ENCODE data around the gene ATP6V1F.

GRCh38 chr7:128821724-128822123 is 40.9 kb upstream of the ATP6V1F start:
- TF ChIP-seq ELF4 (IDR thresholded peaks at IDR 0.05) (no peak), SUZ12 (IDR thresholded peaks at IDR 0.05) (no peak), FOXA1 (IDR thresholded peaks at IDR 0.05) (no peak), HDGF (IDR thresholded peaks at IDR 0.05; ENCODE audit: borderline replicate concordance) (no peak), CTBP1 (IDR thresholded peaks at IDR 0.05; ENCODE audit: borderline replicate concordance) (no peak), ARNT (IDR thresholded peaks at IDR 0.05) (no peak), FOXM1 (IDR thresholded peaks at IDR 0.05; ENCODE audit: borderline replicate concordance) (no peak), BHLHE40 (IDR thresholded peaks at IDR 0.05; ENCODE audit: borderline replicate concordance) (no peak), FOXK2 (IDR thresholded peaks at IDR 0.05) (no peak), PKNOX1 (IDR thresholded peaks at IDR 0.05) (no peak), ZNF384 (IDR thresholded peaks at IDR 0.05) (no peak)
